Thoracic aorta (tissue), 2 donors: Measurements from ENCODE around the gene SCRT2. TPM values are rescaled to one million over a fixed set of nuclear protein-coding genes. Genes with fewer than 3 reads are reported as not detected.

ENCODE experiments used
- ATAC-seq: fragments of 150-250 bp; one replicate; pipeline ENCODE4 v1.8.0; 2017; ENCODE audit warnings: low read depth; ENCODE audit not compliant: insufficient number of reproducible peaks, low FRiP score
- DNase-seq: peaks from one replicate; pipeline ENCODE4 v3.0.0-alpha.2; 2020; ENCODE audit warnings: low spot score
- H3K27ac ChIP-seq, 2 donors: fragments of 200-600 bp; sonication (generic); 1 replicate in 1 of 2; 2 replicates in 1 of 2; pipeline ENCODE4 v1.5.1; 2016; ENCODE audit warnings: mild to moderate bottlenecking in 2 of 2, moderate library complexity in 2 of 2
- H3K27me3 ChIP-seq: fragments of 200-600 bp; sonication (generic); replicated peaks from 2 replicates; pipeline ENCODE4 v1.6.0; 2016; ENCODE audit warnings: mild to moderate bottlenecking; ENCODE audit not compliant: insufficient read depth
- H3K36me3 ChIP-seq: fragments of 200-600 bp; sonication (generic); one replicate; pipeline ENCODE4 v1.5.1; 2016
- H3K4me1 ChIP-seq, 2 donors: fragments of 200-600 bp; sonication (generic); 1 replicate in 1 of 2; 2 replicates in 1 of 2; pipeline versions ENCODE4 v1.5.1 to v1.6.0; 2016; ENCODE audit warnings: low read depth in 2 of 2, mild to moderate bottlenecking in 1 of 2; ENCODE audit not compliant: control insufficient read depth in 1 of 2
- H3K4me3 ChIP-seq: fragments of 200-600 bp; sonication (generic); 2 replicates; pipeline ENCODE4 v1.5.1; 2016; ENCODE audit warnings: mild to moderate bottlenecking
- H3K9me3 ChIP-seq: fragments of 200-600 bp; sonication (generic); 2 replicates; pipeline ENCODE4 v1.5.1; 2016
- total RNA-seq, 2 donors: library from RNA; depleted of rRNA; stranded (reverse); fragments of >200 nt; gene quantifications; one replicate each; pipeline versions ENCODE4 v1.1.0 to v1.2.3, GENCODE V29; 2016
- TF ChIP-seq, protein P1 (sequence below): fragments of 200-600 bp; sonication (generic); IDR thresholded peaks from one replicate; pipeline ENCODE4 v1.5.1; 2019; ENCODE audit warnings: antibody characterized with exemption

The SCRT2 gene
- total RNA-seq, 2 donors from 2014 or later: not detected

GRCh38 chr20:663315-664090, 12.1 kb downstream of the SCRT2 start:
- H3K9me3 ChIP-seq: no peaks in the 10 kb centered on the region
- no peaks in the 10 kb centered on the region for H3K36me3 ChIP-seq
- H3K27ac ChIP-seq: no peak overlapping the region
- no peak for ATAC-seq
- H3K27me3 ChIP-seq: peaks cover 4% of the 10 kb centered on the region
- H3K4me1 ChIP-seq: no peaks in the 10 kb centered on the region
- TF ChIP-seq, protein P1, sequence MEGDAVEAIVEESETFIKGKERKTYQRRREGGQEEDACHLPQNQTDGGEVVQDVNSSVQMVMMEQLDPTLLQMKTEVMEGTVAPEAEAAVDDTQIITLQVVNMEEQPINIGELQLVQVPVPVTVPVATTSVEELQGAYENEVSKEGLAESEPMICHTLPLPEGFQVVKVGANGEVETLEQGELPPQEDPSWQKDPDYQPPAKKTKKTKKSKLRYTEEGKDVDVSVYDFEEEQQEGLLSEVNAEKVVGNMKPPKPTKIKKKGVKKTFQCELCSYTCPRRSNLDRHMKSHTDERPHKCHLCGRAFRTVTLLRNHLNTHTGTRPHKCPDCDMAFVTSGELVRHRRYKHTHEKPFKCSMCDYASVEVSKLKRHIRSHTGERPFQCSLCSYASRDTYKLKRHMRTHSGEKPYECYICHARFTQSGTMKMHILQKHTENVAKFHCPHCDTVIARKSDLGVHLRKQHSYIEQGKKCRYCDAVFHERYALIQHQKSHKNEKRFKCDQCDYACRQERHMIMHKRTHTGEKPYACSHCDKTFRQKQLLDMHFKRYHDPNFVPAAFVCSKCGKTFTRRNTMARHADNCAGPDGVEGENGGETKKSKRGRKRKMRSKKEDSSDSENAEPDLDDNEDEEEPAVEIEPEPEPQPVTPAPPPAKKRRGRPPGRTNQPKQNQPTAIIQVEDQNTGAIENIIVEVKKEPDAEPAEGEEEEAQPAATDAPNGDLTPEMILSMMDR: no peak
- no peak overlapping the region for H3K4me3 ChIP-seq
- no peak for DNase-seq

DNA sequence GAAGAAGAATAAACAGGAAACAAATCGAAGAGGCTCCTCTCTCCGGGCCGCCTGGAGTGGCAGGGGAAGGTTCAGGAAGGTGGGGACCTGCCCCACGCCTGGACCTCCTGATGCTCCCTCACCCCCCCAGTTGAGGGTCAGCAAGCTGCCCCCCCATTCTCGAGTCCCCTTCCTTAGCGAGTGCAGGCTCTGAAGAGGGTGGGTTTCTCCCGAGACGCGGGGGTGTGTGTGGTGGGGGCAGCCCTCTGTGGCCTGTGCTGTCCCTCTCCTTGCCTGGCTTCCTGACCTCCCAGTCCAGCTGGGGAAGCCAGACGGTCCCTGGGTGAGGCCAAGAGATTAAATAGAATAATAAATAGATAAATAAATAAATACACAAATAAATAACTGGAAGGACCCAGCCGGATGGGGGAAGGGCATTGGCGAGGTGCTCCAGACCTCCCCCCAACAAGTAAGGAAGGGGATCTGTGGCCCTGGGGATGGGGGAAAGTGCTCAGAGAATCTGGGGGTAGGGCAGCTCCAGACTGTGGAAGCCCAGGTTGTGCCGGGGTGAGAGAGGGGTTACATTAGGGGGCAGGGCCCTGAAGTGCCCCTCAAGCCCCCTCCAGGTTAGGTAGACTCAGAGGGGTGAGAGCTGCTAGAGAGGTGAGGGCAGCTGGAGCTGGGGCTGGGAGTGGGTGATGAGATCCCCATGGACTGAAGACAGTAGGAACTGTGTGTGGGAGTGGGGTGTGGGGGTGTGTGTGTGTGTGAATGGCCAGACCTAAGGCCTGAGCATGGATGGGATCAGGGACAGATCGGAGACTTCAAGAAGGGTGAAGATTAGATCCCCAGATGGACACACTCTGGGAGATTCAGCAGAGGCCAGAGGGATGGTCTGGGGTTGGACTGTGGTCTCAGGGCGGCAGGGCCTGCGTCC, 13.1 kb downstream of the SCRT2 start:
- Histone ChIP-seq H3K4me3 (no peak overlapping the region), H3K27me3 (peaks cover 4% of the 10 kb centered on the region), H3K36me3 (no peaks in the 10 kb centered on the region), H3K4me1 (no peaks in the 10 kb centered on the region), H3K9me3 (no peaks in the 10 kb centered on the region), H3K27ac (no peak overlapping the region)
- DNase-seq (no peak), ATAC-seq (no peak)
- TF ChIP-seq, protein P1: no peak

GRCh38 chr20:661474-662270, 13.9 kb downstream of the SCRT2 start:
- peaks cover 4% of the 10 kb centered on the region for H3K27me3 ChIP-seq
- no peaks in the 10 kb centered on the region for H3K36me3 ChIP-seq
- H3K9me3 ChIP-seq: no peaks in the 10 kb centered on the region
- H3K4me1 ChIP-seq: no peaks in the 10 kb centered on the region
- TF ChIP-seq, protein P1: no peak
- no peak for DNase-seq
- H3K4me3 ChIP-seq: no peak overlapping the region
- H3K27ac ChIP-seq: no peak overlapping the region
- no peak for ATAC-seq

GRCh38 chr20:658731-659291, 16.8 kb downstream of the SCRT2 start:
- no peak for ATAC-seq

More at GRCh38 chr20:658731-659291, 16.8 kb downstream of the SCRT2 start:
- Histone ChIP-seq H3K9me3 (no peaks in the 10 kb centered on the region), H3K4me1 (peaks cover 4 to 9% of the 10 kb centered on the region in 2 donors), H3K4me3 (no peak overlapping the region), H3K27ac (no peak overlapping the region), H3K27me3 (peaks cover 4% of the 10 kb centered on the region), H3K36me3 (no peaks in the 10 kb centered on the region)
- TF ChIP-seq, protein P1: no peak
- no peak for DNase-seq
